ENCODE data around the gene TYMS.
A peak's percentile ranks its signal among the peaks of the same experiment; 100 is the strongest.
"Not testable (repeated sequence)": the region's sequence is repeated elsewhere in the genome, so short reads cannot be mapped to it uniquely, and the experiment has no call there.

The TYMS gene

DNA sequence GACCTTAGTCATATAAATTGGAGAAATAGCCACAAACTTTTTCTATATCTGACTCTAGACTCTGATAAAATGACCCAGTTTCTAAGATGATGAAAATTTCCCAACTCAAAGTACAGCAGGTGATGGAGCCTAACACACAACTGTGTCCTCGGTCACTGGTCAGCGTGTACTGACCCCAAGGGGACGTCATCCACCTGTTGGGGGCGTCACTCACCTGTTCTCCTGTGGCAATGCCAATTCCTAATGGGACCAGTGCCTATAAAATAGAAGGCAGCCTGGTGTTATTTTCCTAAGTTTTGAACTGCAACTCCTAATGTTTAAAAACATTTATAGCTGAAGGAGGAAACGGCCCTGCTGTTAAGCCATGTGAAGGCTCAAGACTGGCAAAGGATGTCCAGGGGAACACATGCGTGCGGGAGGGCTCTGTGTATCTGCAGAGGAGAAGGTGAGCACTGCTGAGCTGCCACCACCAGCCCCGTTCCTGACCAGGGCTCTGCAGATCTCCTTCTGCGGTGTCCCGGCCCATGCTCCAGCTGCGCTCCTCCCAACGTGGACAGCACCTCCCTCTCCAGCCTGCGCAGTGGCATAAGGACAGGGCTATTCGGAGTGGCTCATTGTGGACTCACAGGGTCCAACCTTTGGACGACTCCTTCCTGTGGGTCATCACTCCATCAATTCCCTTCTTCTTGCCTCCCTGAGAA, 21.2 kb downstream of the TYMS start:
- DNase-seq (ENCODE audit: low read depth), result no peak

DNA sequence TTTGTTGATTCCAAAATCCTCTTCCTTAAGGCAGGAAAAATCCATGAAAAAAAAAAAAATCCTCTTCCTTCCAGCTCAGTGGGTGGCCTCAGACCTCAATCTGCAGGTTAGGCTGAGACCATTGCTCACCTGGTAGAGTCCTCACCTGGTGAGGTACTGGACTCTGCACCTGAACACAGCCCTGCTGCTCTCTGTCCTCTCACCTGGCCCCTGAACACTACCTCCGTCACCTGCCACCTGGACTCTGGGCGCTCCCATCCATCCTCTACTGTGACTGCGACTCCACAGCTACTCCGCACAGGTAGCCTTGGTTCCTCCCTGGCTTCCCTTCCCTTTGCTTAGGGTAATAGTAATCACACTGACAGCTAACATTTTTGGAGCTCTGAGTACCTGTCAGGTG, 22.1 kb downstream of the TYMS start:
- DNase-seq (ENCODE audit: low read depth), result no peak

DNA sequence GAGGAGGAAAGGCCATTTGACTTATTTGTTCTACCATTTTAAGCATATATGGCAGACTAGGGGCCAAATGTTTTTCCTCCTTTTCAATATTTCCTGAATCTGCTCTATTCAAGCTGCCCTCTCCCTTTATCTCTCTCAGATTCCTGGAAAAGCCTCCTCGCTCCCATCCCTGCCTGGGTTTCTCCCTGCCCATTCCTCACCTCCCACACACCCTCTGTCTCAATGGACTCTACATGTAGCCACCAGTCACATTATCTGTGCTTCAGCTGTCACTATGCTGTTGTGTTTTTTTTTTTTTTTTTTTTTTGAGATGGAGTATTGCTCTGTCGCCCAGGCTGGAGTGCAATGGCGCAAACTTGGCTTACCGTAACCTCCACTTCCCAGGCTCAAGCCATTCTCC, 22.9 kb downstream of the TYMS start:
- no peak for DNase-seq (ENCODE audit: low read depth)

DNA sequence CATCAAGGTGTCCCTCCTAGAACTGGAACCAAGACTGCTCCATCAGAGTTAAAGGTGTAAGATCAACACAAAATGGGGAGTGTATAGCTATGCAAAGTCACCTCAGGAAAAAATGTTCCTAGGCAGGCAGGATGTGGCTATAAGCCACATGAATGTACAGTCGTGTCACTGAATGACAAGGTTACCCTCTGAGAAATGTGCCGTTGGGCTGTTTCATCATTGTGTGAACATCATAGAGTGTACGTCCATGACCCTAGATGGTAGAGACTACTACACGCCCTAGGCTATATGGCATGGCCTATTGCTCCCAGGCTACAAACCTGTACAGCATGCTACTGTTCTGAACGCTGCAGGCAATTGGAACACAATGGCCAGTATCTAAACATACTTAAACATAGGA, 24.5 kb downstream of the TYMS start:
- peak; percentile 12 for DNase-seq (ENCODE audit: low read depth)

DNA sequence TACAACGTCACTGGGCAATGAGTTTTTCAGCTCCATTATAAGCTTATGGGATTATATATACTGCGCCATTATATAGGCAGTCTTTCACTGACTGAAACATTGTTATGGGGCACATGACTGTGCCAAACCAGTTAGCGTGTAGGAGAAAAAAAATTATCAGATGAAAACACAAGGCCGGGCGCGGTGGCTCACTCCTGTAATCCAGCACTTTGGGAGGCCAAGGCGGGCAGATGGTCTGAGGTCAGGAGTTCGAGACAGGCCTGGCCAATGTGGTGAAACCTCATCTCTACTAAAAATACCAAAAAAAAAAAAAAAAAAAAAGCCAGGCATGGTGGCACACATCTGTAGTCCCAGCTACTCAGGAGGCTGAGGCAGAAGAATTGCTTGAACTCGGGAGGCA, 25.0 kb downstream of the TYMS start:
- DNase-seq (ENCODE audit: low read depth), result not testable (repeated sequence)

DNA sequence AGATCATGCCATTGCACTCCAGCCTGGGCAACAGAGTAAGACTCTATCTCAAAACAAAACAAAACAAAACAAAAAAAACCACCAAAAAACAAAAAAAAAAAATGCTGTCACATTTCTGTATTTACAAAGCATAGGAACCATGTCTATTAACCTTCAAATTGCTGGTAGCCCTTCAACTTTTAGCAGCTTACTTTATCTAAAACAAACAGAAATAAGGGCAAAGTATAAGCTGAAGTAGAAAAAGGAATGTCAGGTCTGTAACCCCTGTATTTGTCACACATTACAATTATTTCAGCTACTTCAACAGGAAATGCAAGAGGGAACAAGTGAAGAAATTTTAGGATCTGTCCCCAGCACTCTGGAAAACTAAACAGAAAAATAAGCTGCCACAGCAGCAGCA, 25.4 kb downstream of the TYMS start:
- no peak for DNase-seq (ENCODE audit: low read depth)

DNA sequence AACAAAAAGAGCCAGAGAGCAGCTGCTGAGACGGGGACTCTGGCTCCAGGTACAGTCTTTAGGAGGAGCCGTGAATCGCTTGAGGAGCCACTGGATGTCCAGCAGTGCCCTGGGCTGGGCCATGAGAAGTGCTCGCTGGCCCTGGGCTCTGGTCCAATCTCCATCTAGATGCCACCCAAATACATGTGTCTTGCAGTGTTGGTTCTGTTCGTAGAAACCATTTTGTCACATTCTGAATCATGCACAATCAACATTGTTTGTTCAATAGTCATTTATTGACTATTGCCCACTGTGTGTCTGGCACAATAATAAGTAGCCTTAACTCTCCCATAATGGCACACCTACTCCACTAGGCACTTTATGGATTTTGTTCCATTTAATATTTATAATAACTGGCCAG, 26.1 kb downstream of the TYMS start:
- no peak for DNase-seq (ENCODE audit: low read depth)

DNA sequence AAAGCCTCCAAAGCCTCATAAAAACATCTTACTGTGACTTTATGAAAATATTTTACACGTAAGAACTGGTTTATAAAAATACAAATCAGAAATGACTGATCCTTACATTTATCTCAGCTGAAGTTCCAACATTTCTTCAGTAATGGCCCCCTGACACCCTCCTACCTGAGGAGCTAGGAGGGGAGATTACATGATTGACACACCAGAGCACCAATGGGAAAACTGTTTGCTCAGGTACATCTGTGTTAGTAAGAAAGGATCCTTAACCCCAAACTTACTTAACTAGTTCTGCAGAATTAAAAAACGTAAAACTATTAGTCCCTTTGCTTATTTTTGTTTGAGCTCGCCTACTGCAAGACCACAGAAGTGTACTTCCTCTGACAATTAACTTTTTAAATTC, 28.0 kb downstream of the TYMS start:
- no peak for DNase-seq (ENCODE audit: low read depth)

DNA sequence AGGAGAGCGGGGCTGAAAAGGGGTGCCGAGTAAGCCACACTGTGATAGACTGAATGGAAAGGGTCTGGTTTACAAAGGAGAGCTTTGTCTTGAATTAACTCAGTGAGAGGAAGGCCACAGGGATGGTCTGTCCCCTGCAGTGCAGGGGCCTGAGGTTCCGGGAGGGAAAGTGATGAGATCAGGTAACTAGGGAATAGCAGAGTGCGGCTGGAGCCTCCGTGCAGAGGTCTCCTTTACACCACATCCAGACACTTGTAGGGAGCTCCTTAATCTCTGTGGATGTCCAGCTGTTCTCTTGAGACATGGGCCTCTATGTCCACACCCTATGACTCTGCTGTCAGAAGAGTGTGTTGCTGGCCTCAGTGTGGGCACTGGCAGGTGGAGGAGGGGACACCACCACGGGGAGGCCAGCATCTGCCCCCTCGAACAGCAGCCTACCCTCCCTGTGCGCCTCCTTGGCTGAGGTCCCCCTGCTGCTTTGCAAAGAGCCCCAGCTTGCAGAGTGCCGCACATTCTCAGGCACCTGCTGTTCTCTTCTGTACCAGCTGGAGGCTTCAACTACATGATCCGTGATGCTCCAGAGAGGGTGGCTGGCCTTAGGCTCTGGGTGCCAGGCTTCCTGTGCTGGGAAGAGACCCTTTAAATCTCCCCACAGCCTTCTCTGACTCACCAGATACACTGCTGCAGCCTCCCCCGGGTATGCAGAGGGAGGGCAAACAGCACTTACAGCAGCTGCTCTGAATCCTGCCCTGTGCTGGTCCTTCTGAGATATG, 29.1 kb downstream of the TYMS start:
- no peak for DNase-seq (ENCODE audit: low read depth)

DNA sequence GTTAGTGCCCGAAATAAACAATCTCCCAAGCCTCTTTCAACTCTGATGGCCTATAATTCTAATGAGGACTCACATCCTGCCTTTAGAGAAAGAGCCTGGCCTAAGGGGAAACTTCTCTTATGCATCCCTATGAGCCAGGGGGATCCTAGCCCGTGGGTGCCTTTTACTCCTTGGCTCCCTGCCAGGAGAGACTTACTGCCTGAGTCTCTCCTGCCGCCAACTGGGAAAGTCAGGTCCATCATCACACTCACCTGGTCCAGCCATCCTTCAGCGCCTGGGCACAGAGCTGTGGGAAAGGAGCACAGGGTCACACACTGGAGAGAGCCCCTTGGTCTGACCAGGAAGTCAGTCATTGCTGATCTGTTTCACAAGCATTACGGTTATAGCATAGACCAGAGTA, 30.9 kb downstream of the TYMS start:
- no peak for DNase-seq (ENCODE audit: low read depth)

DNA sequence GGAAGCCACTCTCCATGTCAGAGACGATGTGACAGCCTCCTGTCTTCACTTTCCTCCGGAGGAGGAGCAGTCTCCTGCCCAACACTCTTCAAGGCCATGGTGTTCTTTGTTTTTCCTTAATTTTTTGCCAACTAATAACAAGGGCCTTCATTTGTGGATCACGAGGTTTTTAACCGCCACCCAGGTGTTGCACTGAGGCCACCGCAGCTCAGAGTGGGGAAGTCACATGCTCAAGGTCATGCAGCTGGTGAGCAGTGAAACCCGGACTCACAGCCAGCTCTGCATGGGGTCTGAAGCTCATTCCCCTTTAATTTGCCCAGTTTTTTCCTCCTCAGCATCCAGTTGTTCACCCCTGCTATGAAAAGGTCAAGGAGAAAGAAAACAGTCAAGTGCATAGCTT, 35.4 kb downstream of the TYMS start:
- DNase-seq (ENCODE audit: low read depth), result no peak

DNA sequence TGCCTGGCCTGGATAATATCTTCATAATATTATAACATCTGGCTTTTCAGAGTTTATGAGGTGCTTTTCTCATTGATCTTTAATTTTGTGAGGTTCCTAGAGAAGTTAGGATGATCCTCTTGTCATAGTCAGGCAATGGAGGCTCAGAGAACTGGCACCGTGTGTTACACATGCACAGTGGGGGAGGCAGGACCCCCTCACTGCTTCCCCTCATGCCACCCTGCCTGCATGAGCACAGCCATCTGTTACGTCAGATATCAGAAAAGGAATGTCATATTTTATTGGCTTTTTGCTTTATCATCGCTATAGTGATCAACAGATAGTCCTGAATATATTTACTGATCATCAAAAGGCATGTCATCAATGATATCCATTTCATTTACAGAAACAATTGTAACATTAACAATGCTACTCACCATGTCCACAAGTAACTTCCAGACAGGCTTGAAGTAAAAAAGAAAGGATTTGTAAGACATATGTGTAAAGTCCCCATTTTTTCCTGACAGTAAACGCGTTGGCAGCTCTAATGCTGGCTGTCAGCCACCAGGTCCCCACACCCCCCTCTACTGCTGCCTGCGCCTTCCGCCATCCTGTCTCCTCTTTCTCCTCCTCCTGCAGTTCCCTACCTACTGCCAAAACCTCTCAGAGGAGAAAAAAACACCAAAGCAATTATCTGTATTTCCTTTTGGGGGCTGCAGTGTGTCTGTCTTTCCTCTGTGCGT, 36.2 kb downstream of the TYMS start:
- no peak for DNase-seq (ENCODE audit: low read depth)

DNA sequence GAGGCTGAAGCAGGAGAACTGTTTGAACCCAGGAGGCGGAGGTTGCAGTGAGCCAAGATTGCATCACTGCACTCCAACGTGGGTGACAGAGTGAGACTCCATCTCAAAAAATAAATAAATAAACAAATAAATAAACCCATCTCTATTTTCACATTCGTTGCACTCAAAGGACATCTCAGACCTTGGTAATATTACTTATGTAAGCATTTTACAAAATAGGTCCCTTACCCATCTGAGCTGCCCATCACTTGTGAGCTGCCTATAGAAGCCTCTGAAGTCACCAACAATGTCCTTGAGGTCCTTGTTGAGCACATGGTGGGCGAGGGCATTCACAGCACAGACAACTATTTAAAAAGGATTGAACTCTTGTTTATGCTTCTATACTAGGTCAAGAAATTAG, 39.6 kb downstream of the TYMS start:
- no peak for DNase-seq (ENCODE audit: low read depth)

DNA sequence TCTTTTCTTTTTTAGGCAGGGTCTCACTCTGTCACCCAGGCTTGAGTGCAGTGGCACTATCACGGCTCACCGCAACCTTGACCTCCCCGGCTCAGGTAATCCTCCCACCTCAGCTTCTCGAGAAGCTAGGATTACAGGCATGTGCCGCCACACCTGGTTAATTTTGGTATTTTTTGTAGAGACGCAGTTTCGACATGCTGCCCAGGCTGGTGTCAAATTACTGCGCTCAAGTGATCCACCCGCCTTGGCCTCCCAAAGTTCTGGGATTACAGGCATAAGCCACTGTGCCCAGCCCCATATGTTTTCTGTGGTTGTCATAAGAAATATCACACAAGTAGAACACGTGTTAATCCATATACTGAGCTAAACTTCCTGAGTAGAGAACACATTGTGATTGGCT, 40.3 kb downstream of the TYMS start:
- DNase-seq (ENCODE audit: low read depth), result no peak

DNA sequence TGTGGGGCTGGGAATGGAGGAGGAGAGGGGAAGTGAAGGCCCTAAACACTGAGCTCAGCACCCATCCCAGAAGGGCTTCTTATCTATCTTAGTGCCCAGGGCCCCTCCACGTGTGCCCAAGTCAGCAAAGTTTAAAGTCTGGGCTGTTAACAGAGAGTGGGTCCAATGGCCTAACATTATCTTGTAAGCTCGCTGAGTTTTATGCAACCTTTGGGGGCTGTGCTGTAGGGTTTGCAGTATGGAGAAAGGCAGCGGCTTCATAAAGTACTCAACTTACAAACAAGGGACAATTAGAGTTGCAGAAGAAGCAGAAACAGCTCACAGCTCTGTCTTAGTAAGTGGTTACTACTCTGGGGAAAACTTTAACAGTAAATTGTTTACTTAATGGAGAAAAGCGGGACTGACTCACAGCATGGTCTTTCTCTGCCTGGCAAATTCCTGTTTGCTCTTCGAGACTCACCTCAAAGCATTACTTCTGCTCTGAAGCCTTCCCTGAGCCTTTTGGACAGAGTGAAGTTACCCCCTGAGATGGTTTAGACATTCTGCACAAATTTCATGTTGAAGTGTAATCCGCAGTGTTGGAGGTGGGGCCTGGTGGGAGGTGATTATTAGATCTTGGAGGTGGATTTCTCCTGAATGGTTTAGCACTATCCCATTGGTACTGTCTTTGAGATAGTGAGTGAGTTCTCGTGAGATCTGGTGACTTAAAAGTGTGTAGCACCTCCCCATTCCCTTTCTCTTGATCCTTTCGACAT, 45.9 kb downstream of the TYMS start:
- DNase-seq (ENCODE audit: low read depth), result no peak

DNA sequence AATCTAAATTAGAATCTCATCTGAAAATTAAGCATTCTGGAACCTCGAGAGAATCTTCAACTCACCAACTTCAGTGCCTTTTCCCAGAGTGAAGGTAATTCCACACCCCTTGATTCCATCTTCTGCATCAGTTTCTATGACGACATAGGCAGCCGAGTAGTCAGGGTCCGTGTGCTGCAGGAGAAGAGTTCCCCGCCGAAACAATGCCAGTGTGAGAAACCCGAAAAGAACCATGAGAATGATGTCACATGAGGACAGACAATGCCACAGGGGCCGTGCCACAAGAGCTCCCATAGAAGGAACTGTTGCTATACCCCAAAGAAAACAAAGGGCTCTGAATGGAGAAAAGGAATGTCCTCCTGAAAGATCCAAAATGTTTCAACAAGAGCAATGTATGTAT, 49.0 kb downstream of the TYMS start:
- DNase-seq (ENCODE audit: low read depth), result no peak

DNA sequence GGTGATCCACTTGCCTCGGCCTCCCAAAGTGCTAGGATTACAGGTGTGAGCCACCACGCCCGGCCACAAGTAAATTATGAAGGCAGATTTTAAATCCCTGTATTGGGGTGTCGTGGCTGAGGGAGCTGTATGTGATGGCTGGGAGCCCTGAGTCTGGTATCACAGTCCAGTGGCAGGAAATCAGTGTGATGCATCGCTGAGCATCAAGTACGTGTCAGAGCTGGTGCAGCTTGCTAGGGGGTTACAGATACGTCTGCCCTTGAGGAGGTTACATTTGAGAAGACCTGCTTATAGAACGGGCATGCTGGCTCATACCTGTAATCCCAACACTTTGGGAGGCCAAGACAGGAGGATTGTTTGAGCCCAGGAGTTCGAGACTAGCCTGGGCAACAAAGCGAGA, 50.6 kb downstream of the TYMS start:
- DNase-seq (ENCODE audit: low read depth), result no peak

DNA sequence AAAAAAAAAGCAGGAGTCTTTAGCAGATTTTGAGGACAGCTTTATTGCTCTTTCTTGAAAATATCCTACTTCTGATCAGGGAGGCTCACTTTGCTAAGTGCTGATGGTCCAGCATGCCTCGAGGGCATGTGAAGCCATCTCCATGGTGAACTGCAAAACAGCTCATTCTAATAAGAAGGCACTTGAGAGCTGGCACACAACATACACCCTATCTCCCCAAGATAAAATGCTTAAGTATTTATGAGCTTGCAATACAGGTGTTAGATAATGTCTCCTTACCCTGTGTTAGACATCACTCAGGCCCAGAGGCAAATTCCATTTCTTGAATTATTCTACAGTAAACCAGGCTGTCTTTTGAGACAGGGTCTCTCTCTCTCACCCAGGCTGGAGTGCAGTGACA, 52.3 kb downstream of the TYMS start:
- DNase-seq (ENCODE audit: low read depth), result no peak

DNA sequence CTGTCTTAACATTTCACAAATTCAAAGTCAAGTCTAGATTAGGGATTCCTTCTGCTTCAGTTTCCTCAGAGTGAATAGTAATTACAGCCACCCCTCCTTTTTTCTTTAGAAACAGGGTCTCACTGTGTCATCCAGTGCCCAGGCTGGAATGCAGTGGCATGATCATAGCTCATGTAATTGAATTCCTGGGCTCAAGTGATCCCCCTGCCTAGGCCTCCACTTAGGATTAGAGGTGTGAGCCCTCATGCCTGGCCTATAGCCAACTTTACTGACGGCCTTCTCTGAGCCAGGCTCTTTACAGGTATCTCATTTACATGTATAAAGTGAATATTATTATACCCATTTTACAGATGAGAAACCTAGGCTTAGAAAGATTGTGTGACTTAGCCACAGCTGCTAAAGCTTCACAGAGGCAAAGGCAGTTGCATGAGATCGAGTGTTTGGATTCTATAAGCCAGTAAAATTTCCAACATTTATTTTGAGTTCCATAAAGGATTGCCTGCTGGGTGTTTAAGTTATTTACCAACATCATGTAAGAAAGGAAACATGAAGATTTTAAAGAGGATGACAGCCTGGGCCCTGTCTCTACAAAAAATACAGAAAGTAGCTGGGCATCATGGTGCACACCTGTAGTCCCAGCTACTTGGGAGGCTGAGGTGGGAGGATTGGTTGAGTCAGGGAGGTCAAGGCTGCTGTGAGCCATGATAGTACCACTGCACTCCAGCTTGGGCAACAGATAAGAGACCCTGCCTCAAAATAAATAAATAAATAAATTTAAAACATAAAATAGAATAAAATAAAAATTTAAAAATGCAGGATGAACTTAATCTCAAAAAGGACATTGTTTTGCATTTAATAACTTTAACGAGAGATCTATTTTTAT, 53.2 kb downstream of the TYMS start:
- DNase-seq (ENCODE audit: low read depth), result no peak

DNA sequence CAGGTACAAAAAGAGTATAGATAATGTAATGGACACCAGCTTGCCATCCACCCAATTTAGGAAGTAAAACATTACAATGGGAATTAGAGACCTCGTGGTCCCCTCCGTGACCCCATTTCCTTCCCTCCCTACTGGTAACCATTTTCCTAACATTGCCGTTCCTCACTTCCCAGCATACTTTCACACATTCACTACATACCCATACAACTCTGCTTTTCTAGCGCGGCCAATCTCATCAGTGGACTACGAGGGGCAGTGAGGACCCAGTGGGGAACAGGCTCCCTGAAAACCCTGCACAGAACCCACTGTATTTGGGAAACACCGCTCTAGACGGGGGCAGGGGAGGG, 53.8 kb downstream of the TYMS start:
- DNase-seq (ENCODE audit: low read depth), result no peak

DNA sequence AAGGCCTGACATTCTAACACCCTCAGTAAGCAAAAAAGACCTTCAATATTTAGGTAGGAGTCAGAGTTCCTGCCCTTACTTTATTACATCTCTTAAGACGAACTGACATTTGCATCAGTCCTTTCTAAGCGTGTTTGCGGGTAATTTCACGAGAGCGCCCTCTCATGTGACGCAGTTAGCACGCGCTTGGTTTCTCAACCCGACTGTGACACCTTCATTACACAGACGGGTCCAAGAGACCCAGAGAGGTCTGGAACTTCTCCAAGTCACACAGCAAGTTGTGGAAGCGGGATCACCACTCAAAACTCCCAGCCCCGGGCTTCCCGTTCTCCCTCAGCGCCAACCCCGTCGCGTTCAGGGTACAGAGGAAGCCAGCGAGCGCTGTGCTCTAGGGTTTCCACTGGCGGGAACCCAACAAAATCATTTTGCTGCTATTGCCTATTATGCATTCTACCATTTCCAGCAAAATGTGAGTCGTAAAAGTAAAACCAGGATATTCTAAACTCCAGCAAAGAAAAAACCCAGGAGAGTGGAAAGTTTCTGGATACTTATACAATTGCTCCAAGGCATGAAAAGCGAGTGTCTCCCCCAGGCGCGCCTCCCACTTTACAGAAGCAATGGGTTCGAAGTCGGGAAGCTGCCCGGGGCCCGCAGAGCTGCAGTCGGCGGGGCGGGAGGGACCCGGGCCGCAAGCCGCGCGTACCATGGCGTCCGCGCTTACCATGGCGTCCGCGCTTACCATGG, 54.4 kb downstream of the TYMS start:
- peak; percentile 66 for DNase-seq (ENCODE audit: low read depth)

All from activated T-cell treated with anti-CD3 and anti-CD28 coated beads for 48 hours (primary cell).